Activated CD4-positive, alpha-beta T cell treated with anti-CD3 and anti-CD28 coated beads, Interleukin-2, amount 50 U/mL, for 4 hours (primary cell): ENCODE results near the gene CCDC185.
"Not testable (repeated sequence)": the region's sequence is repeated elsewhere in the genome, so short reads cannot be mapped to it uniquely, and the experiment has no call there.

Experiments used
- DNase-seq, 2 experiments: peaks; one replicate each; pipeline ENCODE4 v3.0.0-alpha.2; 2020

The CCDC185 gene

GRCh38 chr1:223394706-223395105 lies 1.5 kb downstream of the CCDC185 start:
- DNase-seq = no peak

- DNase-seq = not testable (repeated sequence)
Observed at GRCh38 chr1:223399393-223399792, 6.2 kb downstream of the CCDC185 start.

GRCh38 chr1:223401873-223402789 lies 8.9 kb downstream of the CCDC185 start:
- DNase-seq = no peak

GRCh38 chr1:223402790-223403142 lies 9.6 kb downstream of the CCDC185 start:
- DNase-seq = no peak

GRCh38 chr1:223403184-223403815 lies 10.1 kb downstream of the CCDC185 start:
- DNase-seq = no peak

- DNase-seq = no peak
Observed at GRCh38 chr1:223405507-223405906, 12.3 kb downstream of the CCDC185 start.

- no peak for DNase-seq
Observed at GRCh38 chr1:223410036-223410435, 16.8 kb downstream of the CCDC185 start.

GRCh38 chr1:223411309-223411708 lies 18.1 kb downstream of the CCDC185 start:
- DNase-seq = no peak

GRCh38 chr1:223411710-223412109 lies 18.5 kb downstream of the CCDC185 start:
- no peak for DNase-seq

- DNase-seq = no peak
Observed at GRCh38 chr1:223413216-223413615, 20.0 kb downstream of the CCDC185 start.

GRCh38 chr1:223417444-223417843 lies 24.2 kb downstream of the CCDC185 start:
- no peak for DNase-seq

- no peak for DNase-seq
Observed at GRCh38 chr1:223417903-223418663, 24.9 kb downstream of the CCDC185 start.

- no peak for DNase-seq
Observed at GRCh38 chr1:223419115-223419514, 25.9 kb downstream of the CCDC185 start.

- DNase-seq = no peak
Observed at GRCh38 chr1:223419561-223419960, 26.3 kb downstream of the CCDC185 start.

- DNase-seq = no peak
Observed at GRCh38 chr1:223421025-223421424, 27.8 kb downstream of the CCDC185 start.

- no peak for DNase-seq
Observed at GRCh38 chr1:223421676-223422075, 28.5 kb downstream of the CCDC185 start.

- DNase-seq = no peak
Observed at GRCh38 chr1:223422911-223423310, 29.7 kb downstream of the CCDC185 start.

- no peak for DNase-seq
Observed at GRCh38 chr1:223423641-223424233, 30.5 kb downstream of the CCDC185 start.

GRCh38 chr1:223425550-223425949 lies 32.3 kb downstream of the CCDC185 start:
- no peak for DNase-seq

- no peak for DNase-seq
Observed at GRCh38 chr1:223426936-223427335, 33.7 kb downstream of the CCDC185 start.

- DNase-seq = no peak
Observed at GRCh38 chr1:223429313-223429731, 36.1 kb downstream of the CCDC185 start.

- no peak for DNase-seq
Observed at GRCh38 chr1:223429821-223430220, 36.6 kb downstream of the CCDC185 start.

GRCh38 chr1:223430236-223430635 lies 37.0 kb downstream of the CCDC185 start:
- no peak for DNase-seq
